Common myeloid progenitor, CD34-positive (primary cell): ENCODE data around the gene CCDC78.

Experiments used
- CTCF ChIA-PET: fragments of 350-600 bp; sonication (Branson Sonifier 250); formaldehyde crosslinking; loops from one replicate; lab custom pipeline; 2021; ENCODE audit warnings: antibody characterized with exemption; lab: Charles Lee
- POLR2A ChIA-PET: fragments of 350-600 bp; sonication (Branson Sonifier 250); formaldehyde crosslinking; loops from one replicate; lab custom pipeline; 2021; ENCODE audit warnings: antibody characterized with exemption; lab: Charles Lee
- DNase-seq, 3 donors: peaks; one replicate each; pipeline versions ENCODE4 v3.0.0 to v3.0.0-alpha.2; 2013
- H3K27ac ChIP-seq, 2 experiments: 1 replicate in 1 of 2; 2 replicates in 1 of 2; pipeline ENCODE4 v1.7.0; 2013; ENCODE audit warnings: inconsistent platforms in 2 of 2, low read length in 2 of 2, mild to moderate bottlenecking in 2 of 2, low read depth in 1 of 2, moderate library complexity in 1 of 2; ENCODE audit not compliant: severe bottlenecking in 2 of 2, insufficient read depth in 1 of 2, poor library complexity in 1 of 2
- H3K27me3 ChIP-seq, 5 experiments: replicated peaks in 2 of 5; 1 replicate in 3 of 5; 2 replicates in 2 of 5; pipeline versions ENCODE4 v1.6.1 to v1.7.0; 2013; ENCODE audit warnings: low read length in 4 of 5, mild to moderate bottlenecking in 2 of 5, moderate library complexity in 2 of 5, inconsistent platforms in 1 of 5; ENCODE audit not compliant: insufficient read depth in 5 of 5, control insufficient read depth in 4 of 5
- H3K36me3 ChIP-seq, 4 experiments: 1 replicate in 2 of 4; 2 replicates in 2 of 4; pipeline versions ENCODE4 v1.6.1 to v1.7.0; 2013; ENCODE audit warnings: low read length in 3 of 4, control low read depth in 1 of 4, mild to moderate bottlenecking in 1 of 4; ENCODE audit not compliant: control insufficient read depth in 4 of 4, insufficient read depth in 4 of 4
- H3K4me1 ChIP-seq, 4 experiments: 1 replicate in 3 of 4; 2 replicates in 1 of 4; pipeline versions ENCODE4 v1.6.1 to v1.7.1; 2013; ENCODE audit warnings: low read length in 3 of 4, mild to moderate bottlenecking in 3 of 4, control low read depth in 1 of 4, inconsistent platforms in 1 of 4, moderate library complexity in 1 of 4; ENCODE audit not compliant: control insufficient read depth in 4 of 4, insufficient read depth in 4 of 4; ENCODE audit errors: control extremely low read depth in 1 of 4
- H3K4me3 ChIP-seq, 7 experiments: 1 replicate in 4 of 7; 2 replicates in 3 of 7; pipeline versions ENCODE4 v1.5.1 to v1.7.0; 2013; ENCODE audit warnings: mild to moderate bottlenecking in 7 of 7, low read length in 6 of 7, moderate library complexity in 6 of 7, inconsistent platforms in 2 of 7, low read depth in 2 of 7, control low read depth in 1 of 7; ENCODE audit not compliant: insufficient read depth in 4 of 7, control insufficient read depth in 1 of 7; ENCODE audit errors: extremely low read depth in 1 of 7
- H3K9me3 ChIP-seq, 5 experiments: 1 replicate in 4 of 5; 2 replicates in 1 of 5; pipeline versions ENCODE4 v1.6.1 to v1.7.1; 2013; ENCODE audit warnings: low read length in 4 of 5, mild to moderate bottlenecking in 2 of 5, inconsistent platforms in 1 of 5, low read depth in 1 of 5, moderate library complexity in 1 of 5; ENCODE audit not compliant: control insufficient read depth in 4 of 5, insufficient read depth in 2 of 5; ENCODE audit errors: control extremely low read depth in 1 of 5
- WGBS: methylation state at CpG from one replicate; pipeline ENCODE4 v1.1.5; 2013; ENCODE audit not compliant: insufficient coverage; 5-methylcytosine and 5-hydroxymethylcytosine counted together

CCDC78 gene

DNA sequence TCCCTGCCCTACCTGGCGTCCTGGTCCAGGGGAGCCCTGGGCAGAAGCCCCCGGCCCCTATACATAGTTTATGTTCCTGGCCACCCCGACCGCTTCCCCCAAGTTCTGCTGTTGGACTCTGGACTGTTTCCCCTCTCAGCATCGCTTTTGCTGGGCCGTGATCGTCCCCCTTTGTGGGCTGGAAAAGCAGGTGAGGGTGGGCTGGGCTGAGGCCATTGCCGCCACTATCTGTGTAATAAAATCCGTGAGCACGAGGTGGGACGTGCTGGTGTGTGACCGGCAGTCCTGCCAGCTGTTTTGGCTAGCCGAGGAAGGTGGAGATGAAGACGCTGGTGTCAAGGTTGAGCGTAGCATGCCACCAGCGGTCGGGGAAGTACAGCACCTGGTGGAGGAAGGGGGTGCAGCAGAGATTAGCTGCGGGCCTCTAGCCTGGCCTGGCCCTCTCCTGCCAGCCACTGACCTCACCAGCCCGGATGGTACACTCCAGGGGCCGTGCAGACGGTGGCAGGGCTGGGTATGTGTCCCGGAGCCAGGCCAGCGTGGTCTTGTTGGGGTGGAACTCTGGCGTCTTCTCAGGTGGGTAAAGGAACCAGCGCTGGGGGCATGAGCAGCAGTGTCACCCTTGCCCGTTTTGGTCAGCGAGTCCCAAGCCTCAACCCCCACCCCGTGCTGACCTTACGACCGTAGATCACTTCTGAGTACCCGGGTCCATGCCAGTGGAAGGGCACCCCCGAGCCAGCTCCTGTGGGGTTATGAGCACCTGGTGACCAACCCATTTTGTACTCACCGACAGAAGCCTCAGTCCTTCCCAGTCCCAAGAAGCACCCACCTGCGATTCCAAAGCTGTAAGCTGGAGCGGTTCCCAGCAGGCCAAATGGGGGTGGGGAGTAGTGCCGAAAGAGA is 43.5 kb downstream of the CCDC78 start:
- Histone ChIP-seq H3K4me1 (peaks cover 0 to 56% (median 53%) of the 10 kb centered on the region in 4 experiments), H3K36me3 (peaks cover 0 to 46% (median 21%) of the 10 kb centered on the region in 4 experiments), H3K27me3 (peaks cover 0 to 1% (median 0%) of the 10 kb centered on the region in 5 experiments), H3K4me3 (peak overlapping the region in 3 of 7 experiments; percentile 13 to 81 (median 76)), H3K27ac (peak overlapping the region in 1 of 2 experiments; percentile 64), H3K9me3 (no peaks in the 10 kb centered on the region)
- ChIA-PET CTCF (interaction anchor here (1.4 to 1.6 kb wide), 2 partner anchors 15 to 21 kb away, joined by 5 to 8 read pairs; partner anchors contain the start of gene RHOT2), POLR2A (no interaction called here)
- WGBS, result 94% methylated on average over 31 of the region's 36 CpGs
- DNase-seq, result no peak

DNA sequence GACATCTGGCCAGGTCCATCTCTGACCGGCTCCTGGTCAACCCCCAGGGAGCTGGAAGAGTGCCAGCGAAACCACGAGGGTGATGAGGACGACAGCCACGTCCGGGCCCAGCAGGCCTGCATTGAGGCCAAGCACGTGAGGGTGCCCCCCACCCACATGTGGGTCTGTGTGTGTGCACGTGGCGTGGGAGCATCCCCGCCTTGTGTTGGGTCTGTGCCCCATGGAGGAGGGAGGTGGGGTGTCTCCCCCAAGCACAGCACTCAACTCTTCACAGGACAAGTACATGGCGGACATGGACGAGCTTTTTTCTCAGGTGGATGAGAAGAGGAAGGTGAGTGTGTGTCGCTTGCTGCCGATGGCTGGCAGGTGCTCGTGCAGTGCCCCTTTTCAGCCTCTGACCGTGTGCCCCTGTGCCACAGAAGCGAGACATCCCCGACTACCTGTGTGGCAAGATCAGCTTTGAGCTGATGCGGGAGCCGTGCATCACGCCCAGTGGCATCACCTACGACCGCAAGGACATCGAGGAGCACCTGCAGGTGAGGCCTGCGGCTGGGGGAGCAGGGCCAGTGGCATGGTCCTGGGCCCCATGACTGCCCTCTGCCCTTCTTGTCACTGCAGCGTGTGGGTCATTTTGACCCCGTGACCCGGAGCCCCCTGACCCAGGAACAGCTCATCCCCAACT is 44.4 kb downstream of the CCDC78 start:
- peaks cover 0 to 56% (median 53%) of the 10 kb centered on the region in 4 experiments for H3K4me1 ChIP-seq
- H3K9me3 ChIP-seq, result no peaks in the 10 kb centered on the region
- WGBS, result 81% methylated on average over 26 of the region's 28 CpGs
- ChIA-PET POLR2A (no interaction called here), CTCF (interaction anchor here (1.4 to 1.8 kb wide), 4 partner anchors 8 to 46 kb away, joined by 4 to 8 read pairs (median 6); partner anchors contain the start of genes METTL26, RHOT2 and WDR24)
- DNase-seq, result no peak
- H3K4me3 ChIP-seq, result peak overlapping the region in 3 of 7 experiments; percentile 82 to 86 (median 84)
- H3K27me3 ChIP-seq, result peaks cover 0 to 10% (median 0%) of the 10 kb centered on the region in 5 experiments
- peaks cover 0 to 38% (median 14%) of the 10 kb centered on the region in 4 experiments for H3K36me3 ChIP-seq
- no peak overlapping the region for H3K27ac ChIP-seq

DNA sequence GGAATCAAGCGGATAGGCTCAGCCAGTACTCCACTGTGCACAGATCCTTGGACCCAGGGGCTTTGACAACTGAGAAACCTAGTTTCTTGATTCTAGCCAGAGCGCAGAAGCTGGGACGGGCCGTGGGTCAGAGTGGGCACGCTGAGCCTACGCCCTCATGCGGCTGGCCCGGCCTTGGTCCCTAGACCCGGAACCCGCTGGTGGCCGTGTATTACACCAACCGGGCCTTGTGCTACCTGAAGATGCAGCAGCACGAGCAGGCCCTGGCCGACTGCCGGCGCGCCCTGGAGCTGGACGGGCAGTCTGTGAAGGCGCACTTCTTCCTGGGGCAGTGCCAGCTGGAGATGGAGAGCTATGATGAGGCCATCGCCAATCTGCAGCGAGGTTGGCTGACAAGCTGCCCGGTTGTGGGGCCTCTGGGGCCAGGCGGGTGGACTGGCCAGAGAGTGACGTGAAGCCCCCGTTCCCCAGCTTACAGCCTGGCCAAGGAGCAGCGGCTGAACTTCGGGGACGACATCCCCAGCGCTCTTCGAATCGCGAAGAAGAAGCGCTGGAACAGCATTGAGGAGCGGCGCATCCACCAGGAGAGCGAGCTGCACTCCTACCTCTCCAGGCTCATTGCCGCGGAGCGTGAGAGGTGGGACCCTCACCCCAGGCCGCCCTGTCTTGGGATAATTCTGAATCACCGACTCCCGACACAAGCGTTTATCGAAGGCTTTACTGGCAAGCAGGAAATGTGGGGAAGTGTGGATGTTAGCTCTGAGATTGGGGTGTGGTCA is 45.1 kb downstream of the CCDC78 start:
- Histone ChIP-seq H3K27me3 (peaks cover 0 to 17% (median 1%) of the 10 kb centered on the region in 5 experiments), H3K27ac (peak overlapping the region; percentile 61 to 79), H3K4me3 (peak overlapping the region; percentile 59 to 86 (median 80)), H3K36me3 (peaks cover 0 to 30% (median 11%) of the 10 kb centered on the region in 4 experiments), H3K9me3 (no peaks in the 10 kb centered on the region), H3K4me1 (peaks cover 0 to 56% (median 51%) of the 10 kb centered on the region in 4 experiments)
- peak in 1 of 3 donors; percentile 42 for DNase-seq
- ChIA-PET CTCF (interaction anchor here (1.4 to 1.8 kb wide), 5 partner anchors 9 to 45 kb away, joined by 4 to 8 read pairs (median 5); partner anchors contain the start of genes METTL26, RHOT2 and WDR24), POLR2A (interaction anchor here (0.9 to 1.3 kb wide), 2 partner anchors 9 to 14 kb away, joined by 3 to 5 read pairs; partner anchors contain the start of gene WDR24)
- WGBS, result 54% methylated on average over 40 of the region's 44 CpGs

DNA sequence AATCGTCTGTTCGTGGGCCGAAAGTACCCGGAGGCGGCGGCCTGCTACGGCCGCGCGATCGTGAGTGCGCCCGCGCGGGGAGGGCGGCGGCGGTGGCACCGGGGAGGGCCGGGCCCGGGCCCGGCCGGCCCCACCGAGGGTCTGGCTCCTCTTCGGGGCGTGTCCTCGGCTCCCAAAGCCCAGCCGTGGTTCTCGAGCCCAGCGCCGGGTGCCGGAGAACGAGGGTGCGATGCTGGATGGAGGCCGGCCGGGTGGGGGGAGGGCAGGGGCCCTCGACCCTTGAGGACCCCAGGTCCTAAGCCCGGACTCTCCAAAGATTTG is 45.7 kb downstream of the CCDC78 start:
- POLR2A ChIA-PET, result interaction anchor here (0.9 to 1.3 kb wide), 2 partner anchors 10 to 15 kb away, joined by 3 to 5 read pairs; partner anchors contain the start of gene WDR24
- 0% methylated on average over 23 of the region's 38 CpGs for WGBS
- peaks cover 0 to 57% (median 49%) of the 10 kb centered on the region in 4 experiments for H3K4me1 ChIP-seq

DNA sequence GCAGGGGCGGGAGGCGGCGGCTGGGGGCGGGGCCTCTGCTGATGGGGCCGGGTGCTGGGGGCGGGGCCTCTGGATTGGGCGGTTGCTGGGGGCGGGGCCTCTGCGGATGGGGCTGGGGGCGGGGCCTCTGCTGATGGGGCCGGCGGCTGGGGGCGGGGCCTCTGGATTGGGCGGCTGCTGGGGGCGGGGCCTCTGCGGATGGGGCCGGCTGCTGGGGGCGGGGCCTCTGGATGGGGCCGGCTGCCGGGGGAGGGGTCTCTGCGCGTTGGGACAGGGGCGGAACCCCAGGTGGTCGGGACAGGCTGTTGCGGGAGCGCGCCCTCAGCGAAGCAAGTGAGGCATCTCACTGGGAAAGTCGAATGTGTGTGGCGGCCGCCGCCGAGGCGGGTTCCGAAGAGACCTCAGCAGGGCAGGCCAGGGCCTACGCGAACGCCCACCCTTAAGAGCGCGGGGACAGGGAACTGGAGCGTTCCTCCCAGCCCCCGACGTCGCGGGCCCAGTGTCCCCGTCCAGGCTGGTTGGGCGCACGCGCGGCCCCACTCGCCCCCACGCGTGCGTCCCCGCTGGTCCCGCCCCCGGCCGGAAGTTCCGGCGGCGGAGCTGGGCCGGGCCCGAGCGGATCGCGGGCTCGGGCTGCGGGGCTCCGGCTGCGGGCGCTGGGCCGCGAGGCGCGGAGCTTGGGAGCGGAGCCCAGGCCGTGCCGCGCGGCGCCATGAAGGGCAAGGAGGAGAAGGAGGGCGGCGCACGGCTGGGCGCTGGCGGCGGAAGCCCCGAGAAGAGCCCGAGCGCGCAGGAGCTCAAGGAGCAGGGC is 46.2 kb downstream of the CCDC78 start, which contains the start of gene STUB1:
Gene STUB1 (plus strand): TSS at position 597 of the 811 bp plus-strand sequence. CDS start 116 bp downstream, at position 713.
- no peaks in the 10 kb centered on the region for H3K9me3 ChIP-seq
- peak; percentile 82 to 90 (median 87) for DNase-seq
- H3K4me3 ChIP-seq, result peak within 1 kb of the TSS; percentile 59 to 86 (median 80)
- peak within 1 kb of the TSS; percentile 61 to 79 for H3K27ac ChIP-seq
- WGBS, result 0% methylated on average over 56 of the region's 91 CpGs
- peaks cover 0 to 20% (median 9%) of the 10 kb centered on the region in 4 experiments for H3K36me3 ChIP-seq
- peaks cover 0 to 57% (median 50%) of the 10 kb centered on the region in 4 experiments for H3K4me1 ChIP-seq
- peaks cover 0 to 27% (median 2%) of the 10 kb centered on the region in 5 experiments for H3K27me3 ChIP-seq
- ChIA-PET POLR2A (interaction anchor here (0.9 to 1.3 kb wide), 2 partner anchors 10 to 16 kb away, joined by 3 to 5 read pairs; partner anchors contain the start of gene WDR24), CTCF (interaction anchor here (0.6 to 1.8 kb wide), 3 partner anchors 10 to 27 kb away, joined by 3 to 7 read pairs (median 4); partner anchors contain the start of gene WDR24)

More for the DNA sequence above, 45.7 kb downstream of the CCDC78 start:
- no peak for DNase-seq
- CTCF ChIA-PET, result interaction anchor here (1.5 to 1.8 kb wide), 3 partner anchors 9 to 44 kb away, joined by 4 to 7 read pairs (median 4); partner anchors contain the start of genes METTL26 and WDR24
- Histone ChIP-seq H3K9me3 (no peaks in the 10 kb centered on the region), H3K4me3 (peak overlapping the region; percentile 59 to 86 (median 80)), H3K36me3 (peaks cover 0 to 26% (median 9%) of the 10 kb centered on the region in 4 experiments), H3K27ac (peak overlapping the region; percentile 61 to 79), H3K27me3 (peaks cover 0 to 23% (median 2%) of the 10 kb centered on the region in 5 experiments)
